Nephron (organoid): ENCODE data around the gene USP10.
A peak's percentile ranks its signal among the peaks of the same experiment; 100 is the strongest.

Source experiments
- H3K27ac Mint-ChIP-seq, 3 experiments: 2 replicates each; pipeline ENCODE4 v1.8.0; 2020; ENCODE audit warnings: mixed read lengths in 3 of 3, mild to moderate bottlenecking in 2 of 3, moderate library complexity in 1 of 3
- H3K27me3 Mint-ChIP-seq: 2 replicates; pipeline ENCODE4 v1.8.0; 2021; ENCODE audit warnings: low read depth, mild to moderate bottlenecking, moderate library complexity, mixed read lengths
- H3K36me3 Mint-ChIP-seq: 2 replicates; pipeline ENCODE4 v1.8.0; 2020; ENCODE audit warnings: low read depth, mixed read lengths
- H3K4me1 Mint-ChIP-seq: 2 replicates; pipeline ENCODE4 v1.8.0; 2020; ENCODE audit warnings: mixed read lengths
- H3K4me3 Mint-ChIP-seq, 3 experiments: 2 replicates each; pipeline ENCODE4 v1.8.0; 2020; ENCODE audit warnings: mild to moderate bottlenecking in 3 of 3, mixed read lengths in 3 of 3, moderate library complexity in 2 of 3
- H3K9me3 Mint-ChIP-seq: 2 replicates; pipeline ENCODE4 v1.8.0; 2020; ENCODE audit warnings: mixed read lengths
- TF ChIP-seq, protein P1 (sequence below), 3 experiments: fragments of 200-600 bp; sonication (generic); IDR thresholded peaks; one replicate each; pipeline ENCODE4 v1.5.0; 2021; ENCODE audit warnings: antibody characterized with exemption in 3 of 3; ENCODE audit not compliant: unreplicated experiment in 3 of 3

USP10 gene

DNA sequence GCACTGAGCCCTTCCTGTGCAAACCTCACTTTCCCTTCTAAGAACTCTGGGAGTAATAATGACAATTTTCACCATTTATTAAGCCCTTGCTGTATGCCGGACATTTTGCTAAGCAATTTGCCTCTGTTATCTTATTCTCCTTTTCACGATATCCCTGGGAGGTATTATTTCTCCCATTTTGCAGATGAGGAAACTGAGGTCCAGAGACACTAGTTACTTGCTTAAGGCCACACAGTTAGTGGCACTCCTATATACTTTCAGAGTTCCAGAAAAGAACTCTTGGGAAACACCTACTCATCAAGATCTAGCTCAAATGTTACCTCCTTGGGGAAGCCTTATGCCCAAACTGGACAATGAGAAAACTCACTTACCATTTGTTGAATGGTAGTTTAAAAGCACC, 4.8 kb upstream of the USP10 start:
- Mint-ChIP-seq H3K4me3 (no peak overlapping the region), H3K4me1 (no peaks in the 10 kb centered on the region), H3K9me3 (no peaks in the 10 kb centered on the region), H3K27ac (no peak overlapping the region), H3K27me3 (no peaks in the 10 kb centered on the region), H3K36me3 (no peaks in the 10 kb centered on the region)
- TF ChIP-seq, protein P1, sequence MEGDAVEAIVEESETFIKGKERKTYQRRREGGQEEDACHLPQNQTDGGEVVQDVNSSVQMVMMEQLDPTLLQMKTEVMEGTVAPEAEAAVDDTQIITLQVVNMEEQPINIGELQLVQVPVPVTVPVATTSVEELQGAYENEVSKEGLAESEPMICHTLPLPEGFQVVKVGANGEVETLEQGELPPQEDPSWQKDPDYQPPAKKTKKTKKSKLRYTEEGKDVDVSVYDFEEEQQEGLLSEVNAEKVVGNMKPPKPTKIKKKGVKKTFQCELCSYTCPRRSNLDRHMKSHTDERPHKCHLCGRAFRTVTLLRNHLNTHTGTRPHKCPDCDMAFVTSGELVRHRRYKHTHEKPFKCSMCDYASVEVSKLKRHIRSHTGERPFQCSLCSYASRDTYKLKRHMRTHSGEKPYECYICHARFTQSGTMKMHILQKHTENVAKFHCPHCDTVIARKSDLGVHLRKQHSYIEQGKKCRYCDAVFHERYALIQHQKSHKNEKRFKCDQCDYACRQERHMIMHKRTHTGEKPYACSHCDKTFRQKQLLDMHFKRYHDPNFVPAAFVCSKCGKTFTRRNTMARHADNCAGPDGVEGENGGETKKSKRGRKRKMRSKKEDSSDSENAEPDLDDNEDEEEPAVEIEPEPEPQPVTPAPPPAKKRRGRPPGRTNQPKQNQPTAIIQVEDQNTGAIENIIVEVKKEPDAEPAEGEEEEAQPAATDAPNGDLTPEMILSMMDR (IDR thresholded peaks at IDR 0.05; ENCODE audit: unreplicated experiment in 3 of 3), result no peak

DNA sequence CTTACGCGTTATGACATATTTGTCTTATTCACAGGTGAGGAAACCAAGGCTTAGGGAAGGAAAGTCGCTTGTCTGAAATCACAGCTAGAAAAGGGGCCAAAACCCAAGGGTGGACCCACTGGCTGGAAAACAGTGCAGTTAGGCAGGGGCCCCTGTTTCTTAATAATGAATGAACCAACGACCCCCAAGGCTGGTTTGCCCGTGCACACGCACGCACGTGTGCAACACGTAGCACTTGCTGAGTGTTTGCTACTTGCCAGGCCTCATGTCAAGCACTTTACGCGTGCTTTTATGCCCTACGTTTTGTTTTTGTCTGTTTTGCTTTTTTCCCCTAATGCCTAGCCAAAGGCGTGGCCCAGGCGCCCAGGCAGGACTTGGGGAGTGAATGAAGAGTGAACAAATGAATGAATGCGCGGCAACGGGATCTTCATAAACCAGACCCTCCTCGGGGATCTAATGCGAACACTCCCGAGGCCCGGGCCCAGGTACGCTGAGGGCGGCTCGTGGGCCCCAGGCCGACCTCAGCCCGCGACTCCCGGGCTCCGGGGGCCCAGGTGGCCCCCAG, 571 bp upstream of the USP10 start:
- Mint-ChIP-seq H3K27ac (peak overlapping the region; percentile 51 to 91 (median 83)), H3K27me3 (no peaks in the 10 kb centered on the region), H3K4me3 (peak overlapping the region; percentile 83 to 92 (median 92)), H3K36me3 (no peaks in the 10 kb centered on the region), H3K9me3 (no peaks in the 10 kb centered on the region), H3K4me1 (peaks cover 30% of the 10 kb centered on the region)
- TF ChIP-seq, protein P1 (IDR thresholded peaks at IDR 0.05; ENCODE audit: unreplicated experiment in 3 of 3), result no peak

DNA sequence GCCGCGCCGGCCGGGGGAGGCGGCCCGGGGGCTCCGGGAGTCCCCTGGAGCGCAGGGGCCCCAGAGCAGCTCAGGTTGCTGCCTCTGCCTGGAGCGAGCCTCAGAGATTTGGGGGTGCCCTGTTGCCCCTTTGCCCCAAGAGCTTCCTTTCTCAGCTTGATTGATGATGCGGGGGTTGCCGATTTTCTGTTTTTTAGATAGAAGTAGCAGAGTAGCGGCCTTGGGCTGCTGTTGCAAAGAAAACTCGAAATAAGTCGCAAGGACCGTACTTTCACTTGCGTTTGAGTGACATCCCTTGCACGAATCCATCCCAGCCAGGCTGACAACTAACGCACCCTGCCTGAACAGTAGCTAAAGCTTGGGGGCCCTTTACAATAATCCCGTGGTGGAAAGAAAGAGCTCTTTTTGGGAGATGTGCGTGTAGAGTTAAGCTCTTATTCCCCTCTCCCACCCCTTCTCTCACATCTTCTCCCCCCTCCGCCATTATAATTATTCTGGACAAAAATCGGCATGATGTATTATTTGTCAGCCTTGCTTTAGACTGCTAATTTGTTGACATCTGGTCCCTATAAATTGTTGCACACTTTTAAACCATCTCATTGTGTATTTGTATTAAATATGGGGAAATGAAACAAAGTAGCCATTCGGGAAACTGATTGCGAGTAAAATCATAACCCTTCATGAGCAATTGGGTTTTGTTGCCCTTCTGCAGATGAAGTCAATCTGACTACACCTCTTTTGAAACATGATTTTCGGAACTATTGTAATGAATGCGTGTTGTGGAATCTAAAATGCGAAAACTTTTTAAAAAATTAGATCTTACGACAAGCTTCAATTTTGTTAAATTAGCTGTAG, 873 bp downstream of the USP10 start:
- Mint-ChIP-seq H3K4me1 (peaks cover 42% of the 10 kb centered on the region), H3K27me3 (no peaks in the 10 kb centered on the region), H3K36me3 (no peaks in the 10 kb centered on the region), H3K9me3 (no peaks in the 10 kb centered on the region), H3K27ac (peak overlapping the region; percentile 86 to 97 (median 94)), H3K4me3 (peak overlapping the region; percentile 98 to 100 (median 100))
- TF ChIP-seq, protein P1 (IDR thresholded peaks at IDR 0.05; ENCODE audit: unreplicated experiment in 3 of 3), result no peak

DNA sequence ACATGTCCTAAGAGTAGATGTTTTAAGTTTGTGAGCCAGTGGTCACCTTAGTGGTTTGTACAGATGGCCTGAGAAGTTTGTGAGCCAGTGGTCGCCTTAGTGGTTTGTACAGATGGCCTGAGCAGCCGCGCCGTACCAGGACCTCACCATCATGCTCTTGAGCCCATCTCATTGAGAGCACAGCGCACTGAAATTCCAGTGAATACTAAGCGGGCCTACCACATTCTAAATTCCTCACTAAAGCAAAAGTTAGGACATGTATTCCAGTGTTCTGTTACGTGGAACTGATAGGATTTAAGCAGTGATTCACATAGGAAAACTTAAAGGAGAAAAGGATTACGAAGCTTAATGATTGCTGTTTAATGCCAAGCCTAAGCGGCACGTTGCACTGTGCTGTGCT, 3.9 kb downstream of the USP10 start:
- H3K36me3 Mint-ChIP-seq, result no peaks in the 10 kb centered on the region
- H3K9me3 Mint-ChIP-seq, result no peaks in the 10 kb centered on the region
- peak overlapping the region in 1 of 3 experiments; percentile 48 for H3K4me3 Mint-ChIP-seq
- TF ChIP-seq, protein P1 (IDR thresholded peaks at IDR 0.05; ENCODE audit: unreplicated experiment in 3 of 3), result no peak
- H3K27me3 Mint-ChIP-seq, result no peaks in the 10 kb centered on the region
- peaks cover 50% of the 10 kb centered on the region for H3K4me1 Mint-ChIP-seq
- H3K27ac Mint-ChIP-seq, result peak overlapping the region in 1 of 3 experiments; percentile 3

DNA sequence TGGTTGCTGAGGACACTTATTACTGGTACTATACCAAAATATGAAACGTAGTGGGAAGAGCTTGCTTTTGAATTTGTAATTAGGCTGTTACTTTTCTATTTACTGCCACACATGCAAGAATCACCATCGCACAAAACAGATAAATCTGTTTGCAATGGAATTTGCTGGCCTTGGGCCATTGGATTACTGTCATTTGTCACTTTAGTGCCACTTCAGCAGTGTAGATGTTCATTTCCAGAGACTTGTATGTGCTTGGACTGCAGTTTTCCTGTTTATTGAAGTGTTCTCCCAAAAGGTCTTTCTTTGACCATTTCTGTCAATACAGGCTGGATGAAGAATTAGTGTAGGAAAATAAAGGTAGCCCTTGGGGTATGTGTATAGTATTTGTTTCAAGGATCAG, 4.5 kb downstream of the USP10 start:
- Mint-ChIP-seq H3K9me3 (no peaks in the 10 kb centered on the region), H3K27ac (no peak overlapping the region), H3K4me3 (no peak overlapping the region), H3K4me1 (peaks cover 54% of the 10 kb centered on the region), H3K27me3 (no peaks in the 10 kb centered on the region), H3K36me3 (no peaks in the 10 kb centered on the region)
- TF ChIP-seq, protein P1 (IDR thresholded peaks at IDR 0.05; ENCODE audit: unreplicated experiment in 3 of 3), result no peak
